BE2C (cell line): Measurements from ENCODE around the gene TXN2.

Source experiments
- DNase-seq: peaks from one replicate; pipeline ENCODE4 v3.0.0-alpha.2; 2020
- H3K27me3 ChIP-seq: fragments of 250-450 bp; sonication (Bioruptor Pico); 2 replicates; pipeline ENCODE4 v1.5.1; 2020; ENCODE audit warnings: mild to moderate bottlenecking
- H3K36me3 ChIP-seq: fragments of 250-450 bp; sonication (Bioruptor Pico); 2 replicates; pipeline ENCODE4 v1.5.1; 2020; ENCODE audit warnings: mild to moderate bottlenecking
- H3K4me1 ChIP-seq: fragments of 250-450 bp; sonication (Bioruptor Pico); 2 replicates; pipeline ENCODE4 v1.5.1; 2020
- H3K4me3 ChIP-seq: 2 replicates; pipeline ENCODE4 v1.5.1; 2011; ENCODE audit warnings: low read depth, low read length
- H3K9me3 ChIP-seq: fragments of 250-450 bp; sonication (Bioruptor Pico); 2 replicates; pipeline ENCODE4 v1.5.1; 2020
- CTCF ChIP-seq: IDR thresholded peaks from 2 replicates; pipeline ENCODE4 v1.5.1; 2012; ENCODE audit warnings: mild to moderate bottlenecking, low read depth, low read length

TXN2 gene

GRCh38 chr22:36514766-36515165 is 33.3 kb upstream of the TXN2 start:
- H3K4me1 ChIP-seq, result no peaks in the 10 kb centered on the region
- no peaks in the 10 kb centered on the region for H3K9me3 ChIP-seq
- H3K36me3 ChIP-seq, result peaks cover 97% of the 10 kb centered on the region
- TF ChIP-seq CTCF, result no peak
- no peak for DNase-seq
- H3K27me3 ChIP-seq, result no peaks in the 10 kb centered on the region
- H3K4me3 ChIP-seq, result no peak overlapping the region

- Histone ChIP-seq H3K9me3 (no peaks in the 10 kb centered on the region), H3K27me3 (no peaks in the 10 kb centered on the region), H3K4me1 (no peaks in the 10 kb centered on the region), H3K4me3 (no peak overlapping the region), H3K36me3 (peaks cover 80% of the 10 kb centered on the region)
- no peak for DNase-seq
- no peak for TF ChIP-seq CTCF
Measured at GRCh38 chr22:36512991-36513390, 31.6 kb upstream of the TXN2 start.

GRCh38 chr22:36512333-36512732 is 30.9 kb upstream of the TXN2 start:
- Histone ChIP-seq H3K36me3 (peaks cover 74% of the 10 kb centered on the region), H3K9me3 (no peaks in the 10 kb centered on the region; the same call in 1 of the 2 replicates), H3K4me3 (no peak overlapping the region), H3K27me3 (no peaks in the 10 kb centered on the region), H3K4me1 (peaks cover 2% of the 10 kb centered on the region; the same call in 1 of the 2 replicates)
- no peak for TF ChIP-seq CTCF
- no peak for DNase-seq

GRCh38 chr22:36510966-36511881 is 29.8 kb upstream of the TXN2 start:
- Histone ChIP-seq H3K4me1 (peaks cover 7% of the 10 kb centered on the region), H3K36me3 (peaks cover 62% of the 10 kb centered on the region), H3K27me3 (no peaks in the 10 kb centered on the region), H3K4me3 (no peak overlapping the region), H3K9me3 (no peaks in the 10 kb centered on the region; the same call in 1 of the 2 replicates)
- peak; percentile 69 for DNase-seq
- TF ChIP-seq CTCF, result peak; percentile 78

- H3K9me3 ChIP-seq, result no peaks in the 10 kb centered on the region; the same call in 1 of the 2 replicates
- no peaks in the 10 kb centered on the region for H3K27me3 ChIP-seq
- no peak for DNase-seq
- no peak for TF ChIP-seq CTCF
- no peak overlapping the region for H3K4me3 ChIP-seq
- peaks cover 60% of the 10 kb centered on the region for H3K36me3 ChIP-seq
- H3K4me1 ChIP-seq, result peaks cover 7% of the 10 kb centered on the region
Measured at GRCh38 chr22:36510384-36510783, 28.9 kb upstream of the TXN2 start.

- DNase-seq, result no peak
- Histone ChIP-seq H3K4me3 (peak overlapping the region; percentile 45), H3K36me3 (peaks cover 49% of the 10 kb centered on the region), H3K4me1 (peaks cover 7% of the 10 kb centered on the region), H3K27me3 (no peaks in the 10 kb centered on the region), H3K9me3 (no peaks in the 10 kb centered on the region; the same call in 1 of the 2 replicates)
- no peak for TF ChIP-seq CTCF
Measured at GRCh38 chr22:36507518-36508010, 26.1 kb upstream of the TXN2 start.
